Sciatic nerve (tissue), 2 donors: ENCODE results near the gene EIPR1. TPM values are rescaled to one million over a fixed set of nuclear protein-coding genes. Genes with fewer than 3 reads are reported as not detected.
A peak's percentile ranks its signal among the peaks of the same experiment; 100 is the strongest.

Source experiments
- ATAC-seq: fragments of 200-7000 bp; cut with Tn5 transposase; one replicate; pipeline ENCODE4 v1.9.1; 2020; ENCODE audit warnings: mild to moderate bottlenecking, moderate library complexity
- DNase-seq: peaks from one replicate; pipeline ENCODE4 v3.0.0-alpha.2; 2020; ENCODE audit warnings: low spot score
- intact Hi-C: fragments of 100-400 bp; cut with DNase I; formaldehyde crosslinking; loops from one replicate; pipeline ENCODE4 v1.14.2; 2022
- total RNA-seq: library from RNA; stranded (reverse); fragmentation: NEBNext Ultra II Directional; extraction: Animal tissue kit (Norgen Biotek cat#: 25700); gene quantifications from one replicate; pipeline ENCODE4 v1.2.1, GENCODE V29; 2021
- donor health status: DM: no; HTN: no; CAD: no.
- donor health status: DM: no; HTN: no; CAD: no.

The EIPR1 gene
- total RNA-seq, 1 donor from 2014 or later = 14.7 TPM

- DNase-seq (no peak), ATAC-seq (peak; percentile 86)
These were observed 42.9 kb downstream of the EIPR1 start for GRCh38 chr2:3334392-3335345.

GRCh38 chr2:3332133-3332532 lies 45.5 kb downstream of the EIPR1 start:
- ATAC-seq = no peak
- intact Hi-C loops = no loop called here
- no peak for DNase-seq

More at GRCh38 chr2:3334392-3335345, 42.9 kb downstream of the EIPR1 start:
- intact Hi-C loops = no loop called here

GRCh38 chr2:3329491-3329890 lies 48.1 kb downstream of the EIPR1 start:
- no peak for ATAC-seq
- no peak for DNase-seq
- intact Hi-C loops = no loop called here

- DNase-seq (no peak), ATAC-seq (no peak)
- intact Hi-C loops = no loop called here
These were observed 50.7 kb downstream of the EIPR1 start for GRCh38 chr2:3326871-3327270.

- DNase-seq (no peak), ATAC-seq (no peak)
- intact Hi-C loops = no loop called here
These were observed 51.5 kb downstream of the EIPR1 start for GRCh38 chr2:3326182-3326537.

- no peak for ATAC-seq
- intact Hi-C loops = no loop called here
- DNase-seq = no peak
These were observed 52.0 kb downstream of the EIPR1 start for GRCh38 chr2:3325458-3326181.

GRCh38 chr2:3324404-3325281 lies 53.0 kb downstream of the EIPR1 start:
- intact Hi-C loops = no loop called here
- DNase-seq = no peak
- no peak for ATAC-seq

GRCh38 chr2:3324036-3324386 lies 53.6 kb downstream of the EIPR1 start:
- ATAC-seq (peak; percentile 13), DNase-seq (no peak)
- intact Hi-C loops = no loop called here

GRCh38 chr2:3323360-3324035 lies 54.1 kb downstream of the EIPR1 start:
- ATAC-seq (no peak), DNase-seq (no peak)
- intact Hi-C loops = no loop called here

GRCh38 chr2:3322311-3322970 lies 55.2 kb downstream of the EIPR1 start:
- no peak for ATAC-seq
- intact Hi-C loops = no loop called here
- DNase-seq = no peak

GRCh38 chr2:3321825-3322224 lies 55.8 kb downstream of the EIPR1 start:
- no peak for DNase-seq
- ATAC-seq = no peak
- intact Hi-C loops = no loop called here

GRCh38 chr2:3320910-3321605 lies 56.6 kb downstream of the EIPR1 start:
- intact Hi-C loops = no loop called here
- ATAC-seq = no peak
- DNase-seq = peak; percentile 26

GRCh38 chr2:3319745-3320566 lies 57.7 kb downstream of the EIPR1 start:
- intact Hi-C loops = no loop called here
- peak; percentile 46 for DNase-seq

GRCh38 chr2:3319134-3319533 lies 58.5 kb downstream of the EIPR1 start:
- no peak for ATAC-seq
- peak; percentile 26 for DNase-seq
- intact Hi-C loops = no loop called here

More at GRCh38 chr2:3319745-3320566, 57.7 kb downstream of the EIPR1 start:
- no peak for ATAC-seq

GRCh38 chr2:3317871-3318590 lies 59.6 kb downstream of the EIPR1 start:
- ATAC-seq = no peak
- intact Hi-C loops = no loop called here
- peak; percentile 31 for DNase-seq

GRCh38 chr2:3317277-3317685 lies 60.3 kb downstream of the EIPR1 start:
- intact Hi-C loops = no loop called here
- peak; percentile 34 for DNase-seq
- ATAC-seq = no peak
